Measurements from ENCODE around the gene MAGEA11. TPM values are rescaled to one million over a fixed set of nuclear protein-coding genes. Genes with fewer than 3 reads are reported as not detected.

Gene MAGEA11
- total RNA-seq, 4 donors from 2014 or later, result 0.30 to 0.44 TPM; not detected in 2

DNA sequence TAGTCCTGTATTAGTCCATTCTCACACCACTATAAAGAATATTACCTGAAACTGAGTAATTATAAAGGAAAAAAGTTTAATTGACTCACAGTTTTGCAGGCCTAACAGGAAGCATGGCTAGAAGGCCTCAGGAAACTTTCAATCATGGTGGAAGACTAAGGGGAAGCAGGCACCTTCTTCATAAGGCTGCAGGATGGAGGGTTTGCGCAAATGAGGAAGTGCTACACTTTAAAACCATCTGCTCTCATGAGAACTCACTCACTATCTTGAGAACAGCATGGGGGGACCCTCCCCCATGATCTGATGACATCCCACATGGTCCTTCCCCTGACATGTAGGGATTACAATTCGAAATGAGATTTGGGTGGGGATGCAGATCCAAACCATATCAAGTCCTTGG is 12.1 kb upstream of the MAGEA11 start:
- Histone ChIP-seq H3K4me3 (no peak overlapping the region), H3K9me3 (no peaks in the 10 kb centered on the region), H3K27ac (no peak overlapping the region), H3K36me3 (no peaks in the 10 kb centered on the region), H3K27me3 (no peaks in the 10 kb centered on the region), H3K4me1 (peaks cover 0 to 6% (median 0%) of the 10 kb centered on the region in 3 donors)
- TF ChIP-seq, protein P1, sequence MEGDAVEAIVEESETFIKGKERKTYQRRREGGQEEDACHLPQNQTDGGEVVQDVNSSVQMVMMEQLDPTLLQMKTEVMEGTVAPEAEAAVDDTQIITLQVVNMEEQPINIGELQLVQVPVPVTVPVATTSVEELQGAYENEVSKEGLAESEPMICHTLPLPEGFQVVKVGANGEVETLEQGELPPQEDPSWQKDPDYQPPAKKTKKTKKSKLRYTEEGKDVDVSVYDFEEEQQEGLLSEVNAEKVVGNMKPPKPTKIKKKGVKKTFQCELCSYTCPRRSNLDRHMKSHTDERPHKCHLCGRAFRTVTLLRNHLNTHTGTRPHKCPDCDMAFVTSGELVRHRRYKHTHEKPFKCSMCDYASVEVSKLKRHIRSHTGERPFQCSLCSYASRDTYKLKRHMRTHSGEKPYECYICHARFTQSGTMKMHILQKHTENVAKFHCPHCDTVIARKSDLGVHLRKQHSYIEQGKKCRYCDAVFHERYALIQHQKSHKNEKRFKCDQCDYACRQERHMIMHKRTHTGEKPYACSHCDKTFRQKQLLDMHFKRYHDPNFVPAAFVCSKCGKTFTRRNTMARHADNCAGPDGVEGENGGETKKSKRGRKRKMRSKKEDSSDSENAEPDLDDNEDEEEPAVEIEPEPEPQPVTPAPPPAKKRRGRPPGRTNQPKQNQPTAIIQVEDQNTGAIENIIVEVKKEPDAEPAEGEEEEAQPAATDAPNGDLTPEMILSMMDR (IDR thresholded peaks at IDR 0.05), result no peak
- TF ChIP-seq POLR2A (IDR thresholded peaks at IDR 0.05), result no peak
- intact Hi-C loops (cut with DNase I), result no loop called here
- no peak for DNase-seq
- WGBS, 2 donors, result 58 to 62% methylated on average over 2 of the region's 2 CpGs

DNA sequence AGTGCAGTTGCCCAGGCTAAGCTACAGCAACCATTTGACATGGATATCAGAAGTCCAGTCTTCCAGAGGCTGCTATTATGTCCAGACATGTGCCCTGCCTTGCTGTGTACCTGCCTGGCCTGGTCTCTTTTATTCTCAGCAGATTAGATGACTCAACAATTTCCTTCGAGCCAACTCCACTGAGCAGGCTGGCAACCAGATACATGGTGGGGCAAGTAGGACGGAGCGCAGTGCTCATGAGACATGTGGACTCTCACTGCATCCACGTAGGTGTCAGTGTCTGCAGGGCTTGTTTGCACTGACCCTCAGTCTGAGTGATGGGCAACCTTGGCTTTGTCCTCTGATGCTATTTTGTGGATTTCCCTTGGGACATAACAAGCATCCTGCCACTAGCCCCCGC is 7.2 kb upstream of the MAGEA11 start:
- H3K4me1 ChIP-seq, result peaks cover 0 to 6% (median 0%) of the 10 kb centered on the region in 3 donors
- H3K4me3 ChIP-seq, result no peak overlapping the region
- intact Hi-C loops (cut with DNase I), result no loop called here
- H3K36me3 ChIP-seq, result no peaks in the 10 kb centered on the region
- H3K27ac ChIP-seq, result no peak overlapping the region
- no peak for TF ChIP-seq POLR2A (IDR thresholded peaks at IDR 0.05)
- TF ChIP-seq, protein P1 (IDR thresholded peaks at IDR 0.05), result no peak
- WGBS, 2 donors, result 60 to 100% methylated on average over 1 to 3 of the region's 5 CpGs
- H3K27me3 ChIP-seq, result no peaks in the 10 kb centered on the region
- H3K9me3 ChIP-seq, result no peaks in the 10 kb centered on the region
- no peak for DNase-seq

DNA sequence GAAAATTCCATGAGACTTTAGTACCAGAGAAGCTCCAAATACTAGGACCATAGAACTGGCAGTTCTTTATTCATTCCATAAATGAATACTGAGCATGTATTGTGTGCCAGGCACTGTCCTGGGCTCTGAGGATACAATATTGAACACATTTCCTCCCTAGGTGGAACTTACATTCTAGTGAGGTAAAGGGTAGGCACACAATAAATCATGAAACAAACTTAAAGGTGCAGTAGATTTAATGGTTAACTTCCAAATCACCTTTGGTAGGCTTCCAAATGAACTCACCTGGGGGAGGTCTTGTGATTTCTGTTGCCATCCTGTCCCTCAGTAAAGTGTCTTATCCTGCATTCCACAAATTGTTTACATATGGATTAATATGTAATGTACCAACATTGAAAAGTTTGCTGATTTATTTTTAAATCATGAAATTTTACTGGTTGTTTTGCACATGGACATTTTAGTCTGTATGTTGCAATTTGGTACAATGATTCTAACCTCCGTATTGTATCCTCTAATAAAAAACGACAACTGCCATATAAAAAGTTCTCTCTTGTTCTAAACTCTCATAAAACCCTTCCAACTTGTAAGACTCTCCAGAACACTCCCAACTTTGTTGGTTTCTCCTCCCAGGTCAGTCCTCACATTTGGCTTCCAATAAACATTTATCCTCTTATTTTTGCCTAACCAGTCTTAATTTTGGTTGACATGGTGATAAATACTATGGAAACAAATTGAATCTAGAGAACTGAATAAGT is 4.5 kb upstream of the MAGEA11 start:
- DNase-seq, result no peak
- TF ChIP-seq, protein P1 (IDR thresholded peaks at IDR 0.05), result no peak
- no peak for TF ChIP-seq POLR2A (IDR thresholded peaks at IDR 0.05)
- 49 to 53% methylated on average over 2 of the region's 2 CpGs for WGBS, 2 donors
- Histone ChIP-seq H3K27me3 (no peaks in the 10 kb centered on the region), H3K36me3 (no peaks in the 10 kb centered on the region), H3K9me3 (no peaks in the 10 kb centered on the region), H3K4me3 (no peak overlapping the region), H3K4me1 (peaks cover 0 to 6% (median 0%) of the 10 kb centered on the region in 3 donors), H3K27ac (no peak overlapping the region)
- intact Hi-C loops (cut with DNase I), result no loop called here

DNA sequence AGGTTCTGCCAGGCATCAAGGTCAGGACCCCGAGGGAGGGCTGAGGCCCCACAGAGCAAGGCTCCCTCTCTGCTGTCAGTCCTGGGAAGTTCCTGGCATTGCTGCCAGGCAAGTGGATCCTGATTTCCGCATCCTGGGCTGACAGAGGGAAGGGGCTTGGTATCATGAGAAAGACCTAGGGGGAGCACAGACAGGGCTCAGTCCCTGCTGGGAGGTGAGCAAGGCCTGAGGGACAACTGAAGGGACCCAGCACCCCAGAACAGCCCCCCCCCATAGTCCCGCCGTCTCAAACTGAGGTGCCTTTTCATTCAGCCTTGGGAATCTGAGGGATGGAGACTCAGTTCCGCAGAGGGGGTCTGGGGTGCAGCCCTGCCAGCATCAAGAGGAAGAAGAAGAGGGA is 971 bp downstream of the MAGEA11 start:
- WGBS, 2 donors, result no CpG with 5 or more reads among the region's 5 CpGs
- intact Hi-C loops (cut with DNase I), result no loop called here
- Histone ChIP-seq H3K36me3 (no peaks in the 10 kb centered on the region), H3K4me3 (no peak overlapping the region), H3K27me3 (no peaks in the 10 kb centered on the region), H3K27ac (no peak overlapping the region), H3K9me3 (no peaks in the 10 kb centered on the region), H3K4me1 (no peaks in the 10 kb centered on the region)
- DNase-seq, result no peak
- TF ChIP-seq POLR2A (IDR thresholded peaks at IDR 0.05), result no peak
- TF ChIP-seq, protein P1 (IDR thresholded peaks at IDR 0.05), result no peak

DNA sequence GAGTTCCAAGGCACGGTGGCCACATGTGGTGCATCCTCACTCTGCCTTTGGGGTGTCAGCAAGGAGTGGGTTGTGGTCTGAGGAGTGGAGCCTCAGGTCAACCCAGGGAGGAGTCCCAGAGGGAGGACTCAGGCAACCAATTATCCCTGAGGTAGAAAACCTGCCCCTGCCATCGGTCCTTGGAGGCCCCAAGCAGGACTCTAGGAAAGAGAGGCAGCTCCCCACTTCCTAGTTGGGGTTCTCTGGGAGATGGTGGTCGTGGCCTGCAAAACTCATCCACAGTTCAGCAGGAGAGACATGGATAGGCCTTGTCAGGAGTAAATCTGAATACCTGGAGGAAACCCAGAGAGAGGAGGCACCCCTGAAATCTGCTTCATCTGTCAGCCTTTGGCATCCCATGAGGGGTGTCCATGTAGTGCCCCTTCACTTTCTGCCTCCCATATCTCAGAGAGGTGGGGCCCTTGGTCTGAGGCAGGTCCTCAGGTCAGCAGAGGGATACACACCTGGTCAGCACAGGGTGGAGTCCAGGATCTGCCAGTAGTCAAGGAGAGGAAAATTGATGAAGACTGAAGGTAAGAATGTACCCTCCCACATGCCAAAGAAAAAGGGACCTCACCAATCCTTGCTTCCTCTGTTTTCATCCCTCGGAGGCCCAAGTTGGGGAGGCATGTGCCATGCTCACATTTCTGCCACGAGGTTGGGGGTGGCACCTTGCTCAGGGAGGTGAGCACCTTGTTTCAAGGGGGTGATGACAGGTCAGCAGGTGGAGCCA is 1.6 kb downstream of the MAGEA11 start:
- 59% methylated on average over 2 of the region's 5 CpGs; no CpG with 5 or more reads in 1 of the 2 donors for WGBS, 2 donors
- TF ChIP-seq, protein P1 (IDR thresholded peaks at IDR 0.05), result no peak
- TF ChIP-seq POLR2A (IDR thresholded peaks at IDR 0.05), result no peak
- no peaks in the 10 kb centered on the region for H3K36me3 ChIP-seq

More for the DNA sequence above, 1.6 kb downstream of the MAGEA11 start:
- Histone ChIP-seq H3K27me3 (no peaks in the 10 kb centered on the region), H3K27ac (no peak overlapping the region), H3K4me3 (no peak overlapping the region), H3K9me3 (no peaks in the 10 kb centered on the region), H3K4me1 (no peaks in the 10 kb centered on the region)
- DNase-seq, result no peak
- intact Hi-C loops (cut with DNase I), result no loop called here

All from esophagus squamous epithelium (tissue), 5 donors.